ENCODE measurements around the gene TPK1.
"Not testable (repeated sequence)": the region's sequence is repeated elsewhere in the genome, so short reads cannot be mapped to it uniquely, and the experiment has no call there.

TPK1 gene

GRCh38 chr7:144726840-144727239 lies 109.0 kb downstream of the TPK1 start:
- not testable (repeated sequence) for H3K4me1 ChIP-seq (ENCODE audit: insufficient read depth, poor library complexity, severe bottlenecking); H3K9me3 ChIP-seq (ENCODE audit: severe bottlenecking); DNase-seq (ENCODE audit: low spot score)

GRCh38 chr7:144725070-144725469 lies 110.8 kb downstream of the TPK1 start:
- no peak for TF ChIP-seq CTCF (IDR thresholded peaks at IDR 0.05; ENCODE audit: poor library complexity, severe bottlenecking)
- no peaks in the 10 kb centered on the region for H3K9me3 ChIP-seq (ENCODE audit: severe bottlenecking)
- DNase-seq (ENCODE audit: low spot score), result no peak
- no peaks in the 10 kb centered on the region for H3K27me3 ChIP-seq (ENCODE audit: insufficient read depth, poor library complexity, severe bottlenecking)
- H3K36me3 ChIP-seq (ENCODE audit: low read depth), result no peaks in the 10 kb centered on the region
- H3K4me3 ChIP-seq (ENCODE audit: severe bottlenecking), result no peak overlapping the region
- no peak for ATAC-seq (ENCODE audit: low read depth)
- no peaks in the 10 kb centered on the region for H3K4me1 ChIP-seq (ENCODE audit: insufficient read depth, poor library complexity, severe bottlenecking)
- no peak overlapping the region for H3K27ac ChIP-seq (ENCODE audit: poor library complexity, severe bottlenecking)

More at GRCh38 chr7:144726840-144727239, 109.0 kb downstream of the TPK1 start:
- not testable (repeated sequence) for H3K27ac ChIP-seq (ENCODE audit: poor library complexity, severe bottlenecking); H3K36me3 ChIP-seq (ENCODE audit: low read depth); H3K27me3 ChIP-seq (ENCODE audit: insufficient read depth, poor library complexity, severe bottlenecking); H3K4me3 ChIP-seq (ENCODE audit: severe bottlenecking); ATAC-seq (ENCODE audit: low read depth)
- peak; percentile 41 for TF ChIP-seq CTCF (IDR thresholded peaks at IDR 0.05; ENCODE audit: poor library complexity, severe bottlenecking)

GRCh38 chr7:144723301-144723700 lies 112.6 kb downstream of the TPK1 start:
- peaks cover 6% of the 10 kb centered on the region for H3K4me1 ChIP-seq (ENCODE audit: insufficient read depth, poor library complexity, severe bottlenecking)
- no peak for TF ChIP-seq CTCF (IDR thresholded peaks at IDR 0.05; ENCODE audit: poor library complexity, severe bottlenecking)
- H3K9me3 ChIP-seq (ENCODE audit: severe bottlenecking), result no peaks in the 10 kb centered on the region
- DNase-seq (ENCODE audit: low spot score) (no peak), ATAC-seq (ENCODE audit: low read depth) (no peak)
- no peak overlapping the region for H3K4me3 ChIP-seq (ENCODE audit: severe bottlenecking)
- no peaks in the 10 kb centered on the region for H3K27me3 ChIP-seq (ENCODE audit: insufficient read depth, poor library complexity, severe bottlenecking)
- no peak overlapping the region for H3K27ac ChIP-seq (ENCODE audit: poor library complexity, severe bottlenecking)
- H3K36me3 ChIP-seq (ENCODE audit: low read depth), result no peaks in the 10 kb centered on the region

GRCh38 chr7:144720710-144721109 lies 115.1 kb downstream of the TPK1 start:
- Histone ChIP-seq H3K27me3 (ENCODE audit: insufficient read depth, poor library complexity, severe bottlenecking) (no peaks in the 10 kb centered on the region), H3K36me3 (ENCODE audit: low read depth) (no peaks in the 10 kb centered on the region), H3K4me3 (ENCODE audit: severe bottlenecking) (no peak overlapping the region), H3K27ac (ENCODE audit: poor library complexity, severe bottlenecking) (no peak overlapping the region), H3K9me3 (ENCODE audit: severe bottlenecking) (no peaks in the 10 kb centered on the region), H3K4me1 (ENCODE audit: insufficient read depth, poor library complexity, severe bottlenecking) (peaks cover 6% of the 10 kb centered on the region)
- ATAC-seq (ENCODE audit: low read depth) (no peak), DNase-seq (ENCODE audit: low spot score) (no peak)
- no peak for TF ChIP-seq CTCF (IDR thresholded peaks at IDR 0.05; ENCODE audit: poor library complexity, severe bottlenecking)

GRCh38 chr7:144720149-144720548 lies 115.7 kb downstream of the TPK1 start:
- DNase-seq (ENCODE audit: low spot score) (peak; percentile 49), ATAC-seq (ENCODE audit: low read depth) (peak; percentile 96)
- TF ChIP-seq CTCF (IDR thresholded peaks at IDR 0.05; ENCODE audit: poor library complexity, severe bottlenecking), result no peak
- Histone ChIP-seq H3K4me3 (ENCODE audit: severe bottlenecking) (no peak overlapping the region), H3K27ac (ENCODE audit: poor library complexity, severe bottlenecking) (no peak overlapping the region), H3K36me3 (ENCODE audit: low read depth) (no peaks in the 10 kb centered on the region), H3K9me3 (ENCODE audit: severe bottlenecking) (no peaks in the 10 kb centered on the region), H3K27me3 (ENCODE audit: insufficient read depth, poor library complexity, severe bottlenecking) (no peaks in the 10 kb centered on the region), H3K4me1 (ENCODE audit: insufficient read depth, poor library complexity, severe bottlenecking) (peaks cover 6% of the 10 kb centered on the region)
